GM18873 (cell line): ENCODE results near the gene ZNF532.
"Not testable (repeated sequence)": the region's sequence is repeated elsewhere in the genome, so short reads cannot be mapped to it uniquely, and the experiment has no call there.

ENCODE experiments used
- ATAC-seq: cut with Tn5 transposase; IDR thresholded peaks from one replicate; pipeline ENCODE4 v1.9.1; 2021; ENCODE audit warnings: mild to moderate bottlenecking, moderate library complexity, moderate number of reproducible peaks; ENCODE audit not compliant: unreplicated experiment, low FRiP score

Gene ZNF532

DNA sequence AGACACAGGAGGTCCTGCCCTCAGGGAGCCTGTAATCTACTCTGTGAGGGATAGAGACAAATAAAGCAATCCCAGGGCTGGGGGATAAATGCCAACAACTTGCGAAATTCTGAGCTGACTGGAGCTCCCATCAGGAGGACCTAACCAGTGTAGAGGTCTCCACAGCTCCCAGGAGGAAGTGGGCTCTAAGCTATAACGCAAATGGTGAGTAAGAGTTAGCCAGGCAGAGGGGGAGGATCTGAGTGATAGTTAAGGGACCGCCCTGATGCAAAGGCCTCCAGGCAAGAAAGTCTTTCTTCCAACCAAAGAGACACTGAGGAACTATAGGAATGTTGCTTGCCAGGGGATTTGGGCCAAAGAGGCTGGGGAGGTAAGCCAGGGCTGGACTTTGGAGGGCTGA, 16.0 kb upstream of the ZNF532 start:
- ATAC-seq: no peak

GRCh38 chr18:58850786-58851469, 13.7 kb upstream of the ZNF532 start:
- ATAC-seq: no peak

GRCh38 chr18:58851856-58852255, 12.8 kb upstream of the ZNF532 start:
- no peak for ATAC-seq

DNA sequence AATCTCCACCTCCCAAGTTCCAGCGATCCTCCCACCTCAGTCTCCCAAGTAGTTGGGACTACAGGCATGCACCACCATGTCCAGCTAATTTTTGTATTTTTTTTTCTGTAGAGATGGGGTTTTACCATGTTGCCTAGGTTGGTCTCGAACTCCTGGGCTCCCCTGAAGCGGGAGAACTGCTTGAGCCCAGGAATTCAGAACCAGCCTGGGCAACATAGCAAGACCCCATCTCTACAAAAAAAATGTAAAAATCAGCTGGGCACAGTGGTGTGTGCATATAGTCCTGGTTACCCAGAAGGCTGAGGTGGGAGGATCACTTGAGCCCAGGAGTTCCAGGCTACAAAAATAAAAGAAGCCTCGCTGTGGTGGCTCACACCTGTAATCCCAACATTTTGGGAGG, 12.0 kb upstream of the ZNF532 start:
- ATAC-seq: no peak

DNA sequence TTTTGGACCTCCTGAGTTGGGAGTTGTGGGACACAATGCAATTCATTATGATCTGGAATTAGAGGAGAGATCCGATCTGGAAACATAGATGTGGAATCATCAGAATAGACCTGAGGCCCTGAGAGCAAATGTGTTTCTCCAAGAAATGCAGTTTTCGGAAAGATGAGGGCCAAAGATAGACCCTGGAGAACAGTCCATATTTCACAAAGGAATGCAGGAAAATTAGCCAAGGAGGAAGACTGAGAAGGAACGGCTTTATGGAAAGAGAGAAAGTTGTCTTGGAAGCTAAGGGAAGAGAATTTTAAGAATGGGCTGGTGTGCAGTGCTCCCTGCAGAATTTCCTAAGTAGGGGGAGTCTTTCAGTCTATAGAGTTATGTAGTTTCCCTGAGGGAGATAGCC, 11.1 kb upstream of the ZNF532 start:
- no peak for ATAC-seq

GRCh38 chr18:58855521-58855920, 9.2 kb upstream of the ZNF532 start:
- not testable (repeated sequence) for ATAC-seq

DNA sequence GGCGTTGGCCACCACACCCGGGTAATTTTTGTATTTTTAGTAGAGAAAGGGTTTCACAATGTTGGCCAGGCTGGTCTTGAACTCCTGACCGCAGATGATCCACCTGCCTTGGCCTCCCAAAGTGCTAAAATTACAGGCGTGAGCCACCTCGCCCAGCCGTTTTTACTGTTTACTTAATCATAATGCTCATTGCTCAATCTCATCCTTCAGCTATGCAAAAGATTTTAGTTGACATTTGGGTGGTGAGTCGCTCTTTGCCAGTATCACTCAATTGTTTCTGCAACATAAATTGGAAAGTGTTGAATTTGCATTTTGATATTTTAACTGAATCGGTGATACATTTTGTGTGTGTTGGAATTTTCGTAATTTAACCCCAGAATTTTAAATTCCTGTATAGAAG, 7.8 kb upstream of the ZNF532 start:
- no peak for ATAC-seq

- ATAC-seq: no peak
Measured at GRCh38 chr18:58858591-58859468, 5.8 kb upstream of the ZNF532 start.

DNA sequence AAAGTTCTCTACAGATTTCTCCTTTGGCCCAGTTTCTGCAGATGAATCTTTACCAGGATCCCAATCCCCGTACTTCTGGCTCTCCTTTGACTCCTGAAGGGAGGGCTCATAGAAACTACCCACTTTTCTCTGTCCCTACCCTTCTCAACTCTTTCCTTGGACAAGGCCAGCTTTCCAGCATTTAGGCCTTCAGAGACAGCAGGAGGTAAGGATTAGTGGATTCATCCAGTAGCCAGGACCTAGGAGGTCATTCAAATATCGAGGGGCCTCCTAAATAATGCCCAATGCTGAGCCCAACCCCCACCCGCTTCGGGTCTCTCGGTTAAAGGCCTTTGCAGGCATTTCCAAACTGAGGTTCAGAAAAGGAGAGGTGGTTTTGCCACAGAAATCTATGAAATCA, 4.8 kb upstream of the ZNF532 start:
- no peak for ATAC-seq

GRCh38 chr18:58860747-58861231, 3.9 kb upstream of the ZNF532 start:
- ATAC-seq: no peak

DNA sequence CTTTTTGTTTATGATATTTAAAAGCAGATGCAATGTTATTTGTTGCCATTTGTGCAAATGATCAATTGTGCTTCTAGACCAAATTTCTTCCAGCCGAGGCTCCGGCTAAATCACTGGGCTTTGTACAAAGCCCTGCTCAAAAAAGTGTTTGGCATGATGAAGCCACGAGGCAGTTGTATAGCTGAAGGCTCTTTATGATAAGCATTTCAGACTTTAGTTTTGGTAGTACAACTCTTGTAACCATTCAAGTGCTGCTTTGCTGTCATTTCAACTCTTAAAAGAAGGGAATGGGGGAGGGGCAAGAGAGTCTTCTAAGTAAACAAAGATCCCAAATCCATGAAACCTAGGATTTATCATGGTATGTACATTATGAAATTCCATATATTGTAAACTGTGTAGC, 3.3 kb upstream of the ZNF532 start:
- ATAC-seq: no peak

- ATAC-seq: no peak
Measured at GRCh38 chr18:58861861-58862301, 2.8 kb upstream of the ZNF532 start.

GRCh38 chr18:58862356-58862755, 2.3 kb upstream of the ZNF532 start:
- ATAC-seq: no peak

GRCh38 chr18:58862851-58863538, 1.7 kb upstream of the ZNF532 start:
- ATAC-seq: no peak

DNA sequence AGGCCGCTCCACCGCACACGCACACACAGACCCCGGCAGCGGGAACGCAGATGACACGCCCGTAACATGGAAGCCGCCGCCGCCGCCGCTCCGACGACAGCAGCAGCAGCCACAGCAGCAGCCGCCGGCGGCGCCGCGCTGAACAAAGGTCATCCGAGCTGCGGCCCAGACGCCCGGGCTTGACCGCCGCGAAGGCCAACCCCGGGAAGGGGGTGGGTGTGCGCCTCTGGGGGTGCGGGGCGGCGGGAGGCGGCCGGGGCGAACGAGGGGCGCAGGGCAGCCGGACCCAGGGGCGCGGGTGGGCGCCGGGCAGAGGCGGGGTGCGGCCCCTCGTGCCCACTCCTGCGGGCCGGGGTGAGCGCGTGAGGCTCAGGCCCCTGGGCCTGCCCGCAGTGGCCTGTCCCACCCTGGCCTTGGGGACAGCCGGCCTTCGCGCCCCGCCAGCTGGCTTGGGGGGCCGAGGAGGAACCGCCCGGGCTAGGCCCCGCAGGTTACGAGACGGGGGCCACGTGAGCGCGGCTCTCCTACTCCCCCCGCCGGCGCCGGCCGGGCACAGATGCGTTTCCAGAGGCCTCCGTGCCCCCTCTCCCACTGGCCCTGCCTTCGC, 1.0 kb upstream of the ZNF532 start:
- ATAC-seq: no peak

DNA sequence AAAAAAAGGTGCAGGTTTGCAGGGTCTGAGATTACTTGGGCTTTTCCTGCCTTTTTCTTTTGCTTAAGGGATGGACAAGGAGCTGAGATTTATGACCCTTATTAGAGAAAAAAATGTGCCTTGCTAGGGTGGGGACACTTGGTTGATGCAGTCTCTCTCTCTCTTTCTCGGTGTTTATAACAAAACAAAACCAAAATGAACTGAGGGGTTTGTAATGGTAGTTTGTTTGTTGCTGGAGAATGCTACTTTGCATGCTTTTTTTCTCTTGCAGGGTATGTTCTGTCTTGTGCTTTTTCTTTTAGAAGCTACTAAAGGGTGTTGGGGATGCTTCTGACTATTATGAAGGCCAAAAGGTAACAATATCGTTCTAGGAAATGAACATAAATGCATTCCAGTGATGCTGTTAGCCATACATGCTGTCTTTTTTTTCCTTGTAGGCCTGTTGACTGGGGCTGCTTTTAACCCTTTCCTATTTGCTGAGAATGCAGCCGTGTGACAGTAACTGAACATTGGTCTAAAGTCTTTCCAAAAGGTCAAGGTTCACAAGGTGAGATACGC, 435 bp downstream of the ZNF532 start:
- ATAC-seq: no peak

GRCh38 chr18:58865701-58866065, 1.0 kb downstream of the ZNF532 start:
- ATAC-seq: no peak

- ATAC-seq: no peak
Measured at GRCh38 chr18:58866066-58866772, 1.5 kb downstream of the ZNF532 start.

DNA sequence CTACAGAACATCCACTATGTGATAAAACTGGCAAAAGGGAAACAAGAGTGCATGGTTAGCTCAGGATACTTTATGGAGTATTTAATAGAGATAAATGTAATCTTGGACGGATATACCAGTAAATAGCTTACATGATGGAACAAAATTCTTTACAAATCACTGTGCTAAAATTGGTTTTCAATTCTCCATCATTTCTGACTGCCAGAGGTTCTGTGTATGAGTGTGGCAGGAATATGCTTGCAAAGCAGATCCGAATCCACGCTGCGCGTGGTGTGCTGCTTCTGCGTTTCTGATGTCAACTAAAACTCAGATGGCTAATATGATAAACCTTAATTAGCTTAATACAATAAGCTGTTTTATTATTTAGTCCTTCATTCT, 2.1 kb downstream of the ZNF532 start:
- ATAC-seq: no peak
